ENCODE results near the gene CLDN1. TPM values are rescaled to one million over a fixed set of nuclear protein-coding genes. Genes with fewer than 3 reads are reported as not detected.

CLDN1 gene
- 0.40 and 0.62 TPM in 2 replicates for total RNA-seq
- polyA plus RNA-seq (2012), result 3.3 TPM

DNA sequence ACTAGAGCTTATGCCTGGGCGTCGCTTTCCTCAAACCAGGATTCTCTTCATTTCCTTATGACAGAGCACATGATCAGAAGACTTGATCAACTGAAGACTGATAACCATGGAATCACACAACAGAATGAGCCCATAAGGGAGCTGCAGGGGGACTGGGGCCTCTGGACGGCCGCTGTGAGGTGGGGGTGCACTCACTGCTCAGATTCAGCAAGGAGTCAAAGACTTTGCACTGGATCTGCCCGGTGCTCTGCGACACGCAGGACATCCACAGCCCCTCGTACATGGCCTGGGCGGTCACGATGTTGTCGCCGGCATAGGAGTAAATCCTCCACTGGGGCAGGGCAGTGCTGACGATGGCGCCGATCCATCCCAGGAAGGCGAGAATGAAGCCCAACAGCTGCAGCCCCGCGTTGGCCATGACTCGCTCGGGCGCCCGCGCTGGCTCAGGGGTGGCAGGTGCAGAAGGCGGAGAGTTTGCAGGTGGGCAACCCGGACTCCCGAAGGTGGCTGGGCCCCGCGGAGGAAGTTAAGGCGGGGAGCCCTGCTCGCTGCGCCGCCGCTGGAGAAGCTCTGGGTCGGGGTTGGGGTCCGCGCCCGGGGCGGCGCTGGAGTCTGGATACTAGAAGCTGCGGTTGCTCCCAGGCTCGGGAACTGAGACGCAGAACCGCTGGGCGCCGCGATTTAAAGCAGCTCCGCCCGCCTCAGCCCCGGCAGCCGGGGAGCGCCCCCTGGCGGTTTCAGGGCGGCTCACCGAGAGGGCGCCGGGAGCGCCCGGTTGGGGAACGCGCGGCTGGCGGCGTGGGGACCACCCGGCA lies at the start of gene CLDN1:
Gene CLDN1 (minus strand): TSS at position 658 of the 815 bp plus-strand sequence. CDS start 240 bp downstream, at position 418.
- peak; percentile 80 for DNase-seq (ENCODE audit: low read depth)

DNA sequence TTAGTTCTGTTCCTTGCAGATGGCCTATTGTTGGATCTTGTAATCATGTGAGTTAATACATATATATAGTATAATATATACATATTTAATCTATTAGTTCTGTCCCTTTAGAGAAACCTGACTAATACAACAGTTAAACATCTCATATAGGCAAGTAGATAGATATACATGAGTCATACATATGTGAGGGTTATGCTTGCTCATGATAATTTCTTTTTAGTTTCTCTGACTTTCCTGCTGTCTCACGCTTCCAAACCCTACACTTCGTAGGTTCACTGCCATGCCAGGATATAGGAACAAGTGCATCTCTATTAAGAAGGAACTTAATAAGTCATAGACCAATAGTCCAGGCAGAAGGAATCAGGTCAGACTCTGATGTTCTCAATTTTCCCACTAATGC lies 48.9 kb upstream of the CLDN1 start:
- DNase-seq (ENCODE audit: low read depth), result no peak

DNA sequence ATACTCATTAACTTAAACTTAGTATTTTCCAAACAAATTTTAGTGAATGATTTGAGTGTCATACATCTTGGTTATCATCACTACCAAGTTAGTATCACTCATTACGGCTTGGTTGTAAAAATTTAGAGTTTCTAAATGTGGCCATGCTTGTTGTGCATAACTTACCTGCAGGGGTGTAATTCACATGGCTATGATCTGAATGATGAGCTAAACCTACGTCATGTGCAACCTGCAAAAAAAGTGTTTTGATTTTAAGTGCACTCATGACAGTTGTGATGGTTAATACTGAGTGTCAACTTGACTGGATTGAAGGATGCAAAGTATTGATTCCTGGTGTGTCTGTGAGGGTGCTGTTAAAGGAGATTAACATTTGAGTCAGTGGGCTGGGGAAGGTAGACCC lies 48.1 kb upstream of the CLDN1 start:
- no peak for DNase-seq (ENCODE audit: low read depth)

DNA sequence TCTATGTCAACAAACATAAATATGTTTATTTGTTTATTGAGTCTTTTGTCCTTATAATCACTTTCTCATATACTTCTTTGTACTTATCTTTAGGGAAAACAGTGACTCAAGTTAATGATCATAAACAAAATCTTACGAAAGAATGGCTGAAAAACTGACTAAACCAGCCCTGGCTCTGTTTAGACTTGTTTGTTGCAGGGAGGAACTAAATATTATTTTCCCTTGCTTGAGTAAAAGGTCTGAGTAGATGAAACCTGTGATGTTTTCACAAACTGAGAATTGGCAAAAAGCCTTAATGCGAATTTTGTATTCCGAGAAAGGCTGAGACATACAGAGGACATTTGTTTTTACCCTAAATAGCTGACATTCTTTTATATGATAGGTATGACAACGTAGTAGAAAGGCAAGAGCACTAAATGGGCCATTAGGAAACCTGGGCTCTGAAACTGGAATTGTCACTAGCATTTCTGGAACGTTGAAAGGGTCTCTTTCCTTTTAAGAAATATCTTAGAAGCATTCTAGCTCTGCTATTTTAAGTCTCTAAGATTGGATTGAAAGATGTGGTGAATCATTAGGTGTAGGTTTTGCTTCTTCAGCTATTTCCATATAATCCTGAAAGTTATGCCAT lies 47.5 kb upstream of the CLDN1 start:
- DNase-seq (ENCODE audit: low read depth), result no peak

DNA sequence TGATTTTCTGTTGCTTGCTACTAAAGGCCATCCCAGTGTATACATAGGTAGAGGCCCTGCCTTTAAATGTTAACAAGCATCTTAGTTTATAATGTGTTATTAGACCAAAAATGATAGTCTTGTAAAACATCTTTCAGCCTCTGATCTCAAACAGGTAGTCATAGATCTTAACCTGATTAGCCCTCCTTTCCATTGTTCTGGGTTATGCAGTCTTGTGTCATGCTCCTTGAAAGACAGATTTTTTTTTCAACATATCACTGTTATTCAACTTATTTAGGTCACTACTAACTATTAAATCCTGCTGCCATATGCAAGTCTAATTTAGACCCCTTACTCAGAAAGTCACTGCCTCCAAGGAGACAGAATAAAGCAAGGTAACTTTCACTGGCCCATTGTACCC lies 46.6 kb upstream of the CLDN1 start:
- no peak for DNase-seq (ENCODE audit: low read depth)

DNA sequence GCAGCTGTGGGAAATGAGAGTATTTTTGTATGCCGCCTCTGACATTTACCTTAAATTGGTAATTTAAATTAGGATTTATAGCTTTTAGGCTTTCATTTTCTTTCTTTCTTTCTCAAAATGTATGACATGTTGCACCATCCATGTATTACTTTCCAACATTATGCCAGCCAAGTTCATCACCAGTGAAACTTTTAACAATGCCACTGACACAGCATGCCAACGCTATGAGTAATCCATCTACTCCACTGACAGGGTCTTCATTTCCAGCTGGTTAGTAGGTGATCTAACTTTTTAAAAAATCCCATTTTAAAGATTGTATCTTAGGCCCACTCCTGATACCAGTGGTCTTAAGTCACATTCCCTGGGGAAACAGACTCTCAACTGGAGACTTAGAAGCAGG lies 43.9 kb upstream of the CLDN1 start:
- peak; percentile 47 for DNase-seq (ENCODE audit: low read depth)

DNA sequence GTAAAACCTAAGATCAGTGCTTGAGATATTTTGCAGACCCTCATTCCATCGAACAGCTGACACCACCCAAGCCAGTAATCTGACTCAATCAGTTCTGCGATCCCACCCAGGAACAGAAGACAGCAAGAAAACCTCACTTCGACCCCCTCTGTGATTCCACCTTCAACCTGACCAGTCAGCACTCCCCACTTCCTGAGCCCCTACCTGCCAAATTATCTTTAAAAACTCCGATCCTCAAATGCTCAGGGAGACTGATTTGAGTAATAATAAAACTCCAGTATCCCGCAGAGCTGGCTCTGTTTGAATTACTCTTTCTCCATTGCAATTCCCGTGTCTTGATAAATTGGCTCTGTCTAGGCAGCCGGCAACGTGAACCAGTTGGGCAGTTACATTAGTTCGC lies 40.0 kb upstream of the CLDN1 start:
- no peak for DNase-seq (ENCODE audit: low read depth)

DNA sequence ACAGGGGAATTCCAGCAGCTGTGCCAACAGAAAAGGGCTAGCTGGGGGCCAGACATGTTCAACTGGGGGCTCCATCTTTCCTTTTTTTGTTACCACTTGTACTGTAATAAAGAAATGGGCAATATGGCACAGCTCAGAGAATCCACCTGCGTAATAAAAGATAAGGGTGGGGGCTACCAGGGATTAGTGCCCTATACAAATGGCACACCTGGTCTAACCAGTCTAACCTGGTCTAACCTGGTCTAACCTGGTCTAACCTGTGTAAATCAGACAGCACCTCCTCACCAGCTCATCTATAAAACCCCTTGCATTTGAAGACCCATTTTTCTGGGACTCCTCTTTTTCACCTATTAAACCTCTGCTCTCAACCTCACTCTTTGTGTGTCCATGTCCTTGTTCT lies 39.5 kb upstream of the CLDN1 start:
- DNase-seq (ENCODE audit: low read depth), result no peak

DNA sequence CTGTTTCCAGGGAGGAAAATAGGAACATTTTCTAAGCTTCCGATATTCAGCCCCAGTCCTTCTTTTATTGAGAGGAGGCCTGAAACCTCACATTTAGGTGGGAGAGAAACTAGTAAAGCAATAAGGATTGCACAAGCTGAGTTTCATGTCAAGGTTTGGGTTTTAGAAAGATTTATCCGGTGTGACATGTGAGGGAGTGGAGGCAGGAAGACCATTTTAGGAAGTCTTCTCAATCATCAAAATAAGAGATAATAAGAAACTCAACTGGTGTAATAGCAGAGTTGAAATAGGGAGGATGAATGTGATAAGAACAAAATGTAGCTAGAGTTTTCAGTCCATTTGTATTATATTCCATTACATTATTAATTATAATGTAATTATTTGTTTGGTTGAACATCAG lies 38.0 kb upstream of the CLDN1 start:
- no peak for DNase-seq (ENCODE audit: low read depth)

DNA sequence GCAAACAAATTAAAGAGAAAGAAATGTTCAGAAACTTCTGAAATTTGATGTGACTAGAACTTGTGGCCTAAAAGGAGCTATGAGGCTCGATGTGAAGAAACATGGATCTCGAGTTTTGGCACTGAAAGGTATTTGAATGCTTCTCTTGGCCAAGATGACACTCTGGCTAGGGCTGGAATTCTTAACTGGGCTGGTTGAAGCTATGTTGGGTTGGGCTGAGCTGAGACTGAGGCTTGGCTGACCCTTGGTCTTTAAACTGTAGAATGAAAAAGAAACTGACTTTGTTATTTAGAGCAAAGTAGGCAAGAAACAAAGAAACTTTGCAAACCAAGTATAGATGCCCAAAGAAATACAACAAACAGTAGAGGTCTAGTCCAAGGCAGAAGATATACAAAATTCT lies 37.6 kb upstream of the CLDN1 start:
- DNase-seq (ENCODE audit: low read depth), result no peak

- DNase-seq (ENCODE audit: low read depth), result no peak
Observed at GRCh38 chr3:190357468-190357867, 35.2 kb upstream of the CLDN1 start.

DNA sequence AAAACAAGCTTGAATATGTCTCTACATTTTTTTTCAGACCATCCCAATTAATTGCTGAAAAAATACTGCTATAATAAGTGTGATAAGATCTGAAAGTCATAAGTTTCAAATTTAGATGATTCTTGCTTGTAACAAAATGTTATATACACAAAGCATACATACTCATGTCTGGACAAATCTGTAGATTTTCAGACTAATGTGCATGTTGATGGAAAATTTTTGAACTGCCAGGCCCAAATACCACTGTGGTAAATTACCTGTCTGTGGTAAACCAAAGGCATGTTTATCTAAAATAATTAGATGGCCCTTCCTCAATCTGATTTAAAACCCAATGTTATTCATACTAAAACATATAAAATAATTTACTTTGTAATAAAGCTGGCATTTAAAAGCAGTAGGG lies 34.0 kb upstream of the CLDN1 start:
- DNase-seq (ENCODE audit: low read depth), result no peak

DNA sequence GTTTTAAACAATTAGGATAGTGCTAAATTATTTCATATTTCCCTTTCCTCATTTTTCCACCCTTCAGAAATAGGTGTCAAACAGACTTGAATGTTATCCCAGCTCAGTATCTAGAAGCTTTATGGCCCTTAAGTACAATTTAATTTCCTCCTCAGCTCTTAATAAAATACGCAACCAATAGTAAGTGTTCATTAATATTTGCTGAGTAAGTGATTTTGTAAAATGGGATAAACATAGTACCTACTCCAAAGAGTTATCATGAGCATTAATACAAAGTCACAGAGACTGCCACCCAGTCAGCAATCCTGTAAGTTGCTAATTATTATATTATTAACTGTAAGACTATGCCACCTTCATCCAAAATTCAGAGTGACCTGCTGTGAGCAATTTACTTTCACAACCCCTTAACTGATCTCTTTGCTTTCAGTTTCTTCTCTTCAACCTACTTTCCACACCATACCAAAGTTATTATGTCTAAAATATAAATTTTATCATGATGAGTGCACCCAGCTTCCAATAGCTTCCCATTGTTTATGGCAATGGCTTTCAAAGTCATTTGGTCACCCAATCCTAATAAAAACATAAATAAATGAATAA lies 30.7 kb upstream of the CLDN1 start:
- no peak for DNase-seq (ENCODE audit: low read depth)

DNA sequence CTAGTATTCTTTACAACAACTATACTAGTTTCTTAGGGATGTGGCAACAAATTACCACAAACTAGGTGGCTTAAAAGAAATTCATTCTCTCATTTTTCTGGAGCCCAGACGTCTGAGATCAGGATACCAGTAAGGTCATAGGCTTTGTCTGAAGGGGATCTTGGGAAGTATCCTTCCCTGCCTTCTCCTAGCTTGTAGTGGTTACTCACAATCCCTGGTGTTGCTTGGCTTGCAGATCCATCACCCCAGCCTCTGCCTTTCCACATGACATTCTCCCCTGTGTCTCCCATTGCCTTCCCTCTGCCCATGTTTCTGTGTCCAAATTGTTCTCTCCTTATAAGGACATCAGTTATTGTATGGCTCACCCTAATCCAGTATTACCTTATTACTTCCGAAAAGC lies 24.3 kb upstream of the CLDN1 start:
- DNase-seq (ENCODE audit: low read depth), result no peak

- peak; percentile 11 for DNase-seq (ENCODE audit: low read depth)
Observed at GRCh38 chr3:190345878-190346277, 23.6 kb upstream of the CLDN1 start.

DNA sequence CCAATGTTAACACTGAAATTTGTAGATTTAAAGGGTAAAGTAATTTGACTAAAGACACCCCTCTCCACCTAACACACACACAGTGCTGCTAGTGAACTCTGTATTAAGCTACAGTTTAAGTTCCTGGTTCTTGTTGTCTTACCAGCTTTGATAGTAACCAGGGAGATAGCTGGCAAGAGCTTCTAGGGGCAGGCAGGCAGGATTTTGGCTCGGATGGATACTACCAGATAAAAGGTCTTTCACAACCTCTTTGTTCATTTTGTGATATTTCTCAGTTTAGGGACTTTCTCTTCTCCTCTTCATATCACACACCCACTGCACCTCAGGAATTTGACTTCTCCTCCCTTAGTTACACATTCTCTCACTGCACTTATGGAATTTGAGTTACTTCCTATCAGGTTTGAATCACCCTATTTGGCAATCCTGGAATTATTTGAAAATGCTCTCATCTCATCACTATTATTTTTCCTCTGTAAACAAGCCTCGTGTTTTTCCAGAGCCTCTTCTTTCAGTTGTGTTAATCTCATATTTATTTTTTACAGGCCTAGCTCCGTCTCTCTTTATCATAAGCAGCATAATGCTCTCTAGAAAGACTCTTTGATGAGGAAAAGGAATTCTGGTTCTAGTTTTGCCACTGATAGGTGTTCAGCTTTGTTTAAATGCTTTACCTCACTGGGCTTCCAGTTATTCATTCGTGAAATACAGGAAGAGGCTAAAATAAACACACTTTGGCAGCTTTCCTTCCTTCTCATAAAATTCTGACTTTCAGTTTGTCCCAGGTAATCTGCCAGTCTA lies 23.0 kb upstream of the CLDN1 start:
- DNase-seq (ENCODE audit: low read depth), result peak; percentile 59

- DNase-seq (ENCODE audit: low read depth), result no peak
Observed at GRCh38 chr3:190340071-190340470, 17.8 kb upstream of the CLDN1 start.

DNA sequence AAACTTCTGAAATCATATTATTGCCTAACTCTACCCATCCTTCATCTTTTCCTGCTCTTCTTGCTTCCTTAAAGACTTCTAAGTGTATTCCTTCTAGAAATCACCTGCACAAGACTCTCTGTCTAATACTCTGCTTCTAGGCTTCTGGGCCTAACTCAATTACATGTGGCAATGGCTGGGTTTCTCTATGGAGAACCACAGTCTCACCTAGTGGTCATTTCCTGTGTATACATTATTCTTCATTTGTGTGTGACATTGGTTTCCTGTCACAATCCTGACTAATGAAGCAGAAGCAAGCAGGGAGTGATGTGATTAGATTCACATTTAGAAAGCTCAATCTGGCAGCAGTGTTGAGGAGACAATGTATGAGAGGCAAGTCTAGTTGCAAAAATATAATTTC lies 16.9 kb upstream of the CLDN1 start:
- no peak for DNase-seq (ENCODE audit: low read depth)

GRCh38 chr3:190338717-190339116 lies 16.5 kb upstream of the CLDN1 start:
- DNase-seq (ENCODE audit: low read depth), result peak; percentile 14

- no peak for DNase-seq (ENCODE audit: low read depth)
Observed at GRCh38 chr3:190337301-190337700, 15.1 kb upstream of the CLDN1 start.

DNA sequence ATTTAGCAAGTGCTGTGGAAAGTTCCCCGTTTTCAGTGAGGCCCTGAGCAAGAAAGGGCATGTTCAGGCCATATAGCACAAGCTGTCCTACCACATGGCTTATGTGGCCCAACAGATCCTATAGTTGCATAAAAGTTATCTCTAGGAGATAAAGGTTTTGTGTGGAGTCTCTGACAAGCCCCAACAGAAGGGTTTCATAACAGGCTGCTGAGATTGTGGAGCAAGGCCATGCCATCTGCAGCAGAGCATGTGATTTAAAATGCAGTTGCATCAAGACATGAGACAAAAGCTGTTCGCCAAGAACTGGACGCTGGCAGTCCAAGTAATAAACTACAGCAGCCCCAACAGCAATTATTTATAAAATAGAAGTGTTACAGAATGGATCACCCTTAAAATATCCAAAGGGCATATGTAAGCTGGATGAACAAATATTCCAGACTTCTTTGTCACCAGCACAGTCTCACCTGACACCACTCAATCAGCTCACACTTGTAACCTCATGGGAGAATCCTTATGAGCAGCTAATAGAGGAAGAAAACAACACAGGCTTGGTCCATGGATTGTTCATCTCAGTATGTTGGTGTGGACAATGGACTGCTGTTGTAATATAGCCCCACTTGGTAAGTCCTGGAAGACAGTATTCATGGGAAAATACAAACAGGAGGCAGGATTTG lies 14.4 kb upstream of the CLDN1 start:
- DNase-seq (ENCODE audit: low read depth), result no peak

All from myocyte (in vitro differentiated cells).